Transverse colon (tissue), 4 donors: ENCODE data around the gene HSD17B7. TPM values are rescaled to one million over a fixed set of nuclear protein-coding genes. Genes with fewer than 3 reads are reported as not detected.
A peak's percentile ranks its signal among the peaks of the same experiment; 100 is the strongest.
"Not testable (repeated sequence)": the region's sequence is repeated elsewhere in the genome, so short reads cannot be mapped to it uniquely, and the experiment has no call there.

Experiments
- DNase-seq: peaks from one replicate; pipeline ENCODE4 v3.0.0-alpha.2; 2019
- H3K27ac ChIP-seq, 4 donors: fragments of 200-600 bp; sonication (generic); 2 replicates each; pipeline ENCODE4 v1.5.1; 2016 to 2018; ENCODE audit warnings: inconsistent platforms in 4 of 4
- H3K27me3 ChIP-seq: fragments of 200-600 bp; sonication (generic); 2 replicates; pipeline ENCODE4 v1.5.1; 2017; ENCODE audit warnings: inconsistent platforms
- H3K36me3 ChIP-seq, 4 donors: fragments of 200-600 bp; sonication (generic); 2 replicates each; pipeline ENCODE4 v1.5.1; 2017 to 2019; ENCODE audit warnings: inconsistent platforms in 4 of 4
- H3K4me1 ChIP-seq, 4 donors: fragments of 200-600 bp; sonication (generic); 2 replicates each; pipeline ENCODE4 v1.5.1; 2017 to 2020; ENCODE audit warnings: inconsistent platforms in 4 of 4
- H3K4me3 ChIP-seq, 4 donors: fragments of 200-600 bp; sonication (generic); 1 replicate in 1 of 4; 2 replicates in 3 of 4; pipeline versions ENCODE4 v1.5.1 to v1.6.1; 2017 to 2019; ENCODE audit warnings: inconsistent platforms in 4 of 4
- H3K9me3 ChIP-seq, 2 donors: fragments of 200-600 bp; sonication (generic); 2 replicates each; pipeline ENCODE4 v1.5.1; 2017 to 2019; ENCODE audit warnings: inconsistent platforms in 2 of 2
- EP300 ChIP-seq: sonication (generic); formaldehyde crosslinking; IDR thresholded peaks from one replicate; pipeline ENCODE4 v1.6.1; 2017; ENCODE audit warnings: antibody characterized with exemption, low read depth
- POLR2A ChIP-seq: fragments of 450-650 bp; IDR thresholded peaks from one replicate; pipeline ENCODE4 v1.6.1; 2016; ENCODE audit warnings: antibody characterized with exemption, mild to moderate bottlenecking, moderate library complexity
- POLR2AphosphoS5 ChIP-seq, 3 donors: sonication (generic); formaldehyde crosslinking; IDR thresholded peaks; one replicate each; pipeline ENCODE4 v1.6.1; 2016; ENCODE audit warnings: antibody characterized with exemption in 3 of 3
- WGBS, 2 donors: methylation state at CpG; one replicate each; pipeline ENCODE4 v1.1.5; 2018; ENCODE audit warnings: low coverage in 1 of 2; 5-methylcytosine and 5-hydroxymethylcytosine counted together
- in situ Hi-C, 4 donors: fragments of 200-750 bp; cut with MboI; loops; one replicate each; pipeline versions ENCODE4 v1.15.0 to v1.15.1; 2017; ENCODE audit warnings: low sequenced_read_pairs in 3 of 4, low pct_ligation_motif_present in 1 of 4, low pct_unique_long_range_greater_than_20kb in 1 of 4
- intact Hi-C: fragments of 100-400 bp; cut with DNase I; formaldehyde crosslinking; loops from one replicate; pipeline ENCODE4 v1.15.1; 2023; ENCODE audit warnings: low total_unique reads
- total RNA-seq, 4 donors: library from RNA; depleted of rRNA; stranded (reverse); fragments of >200 nt; gene quantifications; one replicate each; pipeline ENCODE4 v1.1.0, GENCODE V29; 2016
- TF ChIP-seq, protein P1 (sequence below), 5 experiments: fragments of 200-600 bp in 3 of 5; fragments of 450-650 bp in 2 of 5; sonication (generic) in 3 of 5; IDR thresholded peaks; 1 replicate in 2 of 5; 2 replicates in 3 of 5; pipeline ENCODE4 v1.5.1; 2016 to 2017; ENCODE audit warnings: antibody characterized with exemption in 5 of 5, inconsistent platforms in 3 of 5, mild to moderate bottlenecking in 2 of 5, moderate library complexity in 1 of 5

Gene HSD17B7, protein sequence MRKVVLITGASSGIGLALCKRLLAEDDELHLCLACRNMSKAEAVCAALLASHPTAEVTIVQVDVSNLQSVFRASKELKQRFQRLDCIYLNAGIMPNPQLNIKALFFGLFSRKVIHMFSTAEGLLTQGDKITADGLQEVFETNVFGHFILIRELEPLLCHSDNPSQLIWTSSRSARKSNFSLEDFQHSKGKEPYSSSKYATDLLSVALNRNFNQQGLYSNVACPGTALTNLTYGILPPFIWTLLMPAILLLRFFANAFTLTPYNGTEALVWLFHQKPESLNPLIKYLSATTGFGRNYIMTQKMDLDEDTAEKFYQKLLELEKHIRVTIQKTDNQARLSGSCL
- total RNA-seq: 100 to 1,000 TPM in 1 of 4 donors, 10 to 100 TPM in 3; 13.1 to 129 (median 17.5) TPM

DNA sequence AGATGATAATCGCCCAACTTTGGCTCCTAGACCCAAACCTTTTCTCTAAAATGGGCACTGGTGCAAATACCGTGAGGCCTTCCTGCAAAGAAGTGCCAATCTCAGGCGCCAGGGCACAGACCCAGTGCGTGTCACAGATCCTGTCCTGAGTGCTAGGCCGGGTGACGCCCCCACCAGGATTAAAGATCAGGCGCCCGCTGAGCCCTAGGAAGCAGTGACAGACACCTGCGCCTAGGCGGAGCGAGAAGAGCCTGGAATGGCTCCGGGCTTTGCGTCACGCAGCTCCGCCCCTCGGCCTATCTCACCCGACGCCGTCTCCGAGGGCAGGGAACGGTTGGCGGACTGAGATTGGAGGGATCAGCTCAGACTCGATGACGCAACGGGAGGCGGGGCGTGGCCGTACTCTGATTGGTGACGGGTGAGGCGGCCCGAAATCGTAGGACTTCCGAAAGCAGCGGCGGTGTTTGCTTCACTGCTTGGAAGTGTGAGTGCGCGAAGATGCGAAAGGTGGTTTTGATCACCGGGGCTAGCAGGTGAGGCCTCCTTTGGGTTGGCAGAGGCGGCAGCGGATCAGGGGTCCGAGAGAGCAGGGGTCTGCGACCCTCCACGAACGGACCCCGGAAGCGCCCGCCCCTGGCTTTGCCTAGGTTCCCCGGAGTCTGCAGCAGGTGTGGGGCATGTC lies at the start of gene HSD17B7:
Gene HSD17B7, plus strand, starts transcription at position 400 of the 682 bp plus-strand sequence. Its CDS starts 99 bp downstream, at position 499.
- H3K4me1 ChIP-seq, H3K9me3 ChIP-seq, H3K27me3 ChIP-seq, intact Hi-C loops, H3K36me3 ChIP-seq: not testable (repeated sequence)
- Histone ChIP-seq H3K27ac (peak within 1 kb of the TSS; percentile 86 to 91 (median 89)), H3K4me3 (peak within 1 kb of the TSS; percentile 24 to 60 (median 38))
- in situ Hi-C loops: loop anchor here in 2 of 4 donors (25.0 kb wide), 1 partner anchor 178 kb away; no protein-coding TSS in a partner anchor
- WGBS, 2 donors: 19% methylated on average over 2 of the region's 49 CpGs; no CpG with 5 or more reads in 1 of the 2 donors
- DNase-seq: peak; percentile 86
- TF ChIP-seq POLR2A (peak; percentile 63), POLR2AphosphoS5 (IDR thresholded peaks at IDR 0.05) (peak; percentile 9 to 44 (median 40))
- TF ChIP-seq, protein P1, sequence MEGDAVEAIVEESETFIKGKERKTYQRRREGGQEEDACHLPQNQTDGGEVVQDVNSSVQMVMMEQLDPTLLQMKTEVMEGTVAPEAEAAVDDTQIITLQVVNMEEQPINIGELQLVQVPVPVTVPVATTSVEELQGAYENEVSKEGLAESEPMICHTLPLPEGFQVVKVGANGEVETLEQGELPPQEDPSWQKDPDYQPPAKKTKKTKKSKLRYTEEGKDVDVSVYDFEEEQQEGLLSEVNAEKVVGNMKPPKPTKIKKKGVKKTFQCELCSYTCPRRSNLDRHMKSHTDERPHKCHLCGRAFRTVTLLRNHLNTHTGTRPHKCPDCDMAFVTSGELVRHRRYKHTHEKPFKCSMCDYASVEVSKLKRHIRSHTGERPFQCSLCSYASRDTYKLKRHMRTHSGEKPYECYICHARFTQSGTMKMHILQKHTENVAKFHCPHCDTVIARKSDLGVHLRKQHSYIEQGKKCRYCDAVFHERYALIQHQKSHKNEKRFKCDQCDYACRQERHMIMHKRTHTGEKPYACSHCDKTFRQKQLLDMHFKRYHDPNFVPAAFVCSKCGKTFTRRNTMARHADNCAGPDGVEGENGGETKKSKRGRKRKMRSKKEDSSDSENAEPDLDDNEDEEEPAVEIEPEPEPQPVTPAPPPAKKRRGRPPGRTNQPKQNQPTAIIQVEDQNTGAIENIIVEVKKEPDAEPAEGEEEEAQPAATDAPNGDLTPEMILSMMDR (IDR thresholded peaks at IDR 0.05): peak in 3 of 5 experiments; percentile 7 to 48 (median 41)

DNA sequence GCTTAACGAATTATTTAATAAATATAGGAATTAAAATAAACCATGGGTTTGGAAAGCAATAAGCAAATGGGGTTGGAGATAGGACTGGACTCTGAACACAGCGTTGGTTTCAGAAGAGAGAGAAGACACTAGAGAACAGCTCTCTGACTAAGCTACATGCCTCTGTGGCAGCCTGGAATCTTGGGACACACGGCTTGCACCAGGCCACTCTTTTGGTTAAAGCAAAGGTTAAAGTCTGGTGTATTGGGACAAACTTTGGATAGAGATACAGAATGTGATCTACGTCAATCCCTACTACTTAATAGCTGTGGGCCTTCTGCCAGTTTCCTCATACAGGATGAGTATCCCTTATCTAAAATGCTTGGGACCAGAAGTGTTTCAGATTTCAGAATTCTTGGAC lies 49.7 kb upstream of the HSD17B7 start:
- Histone ChIP-seq H3K4me3 (no peak overlapping the region), H3K27ac (peak overlapping the region in 3 of 4 donors; percentile 24 to 64 (median 31)), H3K36me3 (no peaks in the 10 kb centered on the region), H3K9me3 (no peaks in the 10 kb centered on the region), H3K27me3 (no peaks in the 10 kb centered on the region), H3K4me1 (peaks cover 0 to 23% (median 6%) of the 10 kb centered on the region in 4 donors)
- WGBS, 2 donors: 31 to 32% methylated on average over 4 of the region's 4 CpGs
- in situ Hi-C loops (no loop called here), intact Hi-C loops (no loop called here)
- TF ChIP-seq EP300: no peak
- TF ChIP-seq, protein P1 (IDR thresholded peaks at IDR 0.05): no peak
- peak in 1 of 3 donors; percentile 38 for TF ChIP-seq POLR2AphosphoS5 (IDR thresholded peaks at IDR 0.05)
- no peak for TF ChIP-seq POLR2A
- DNase-seq: peak; percentile 63

DNA sequence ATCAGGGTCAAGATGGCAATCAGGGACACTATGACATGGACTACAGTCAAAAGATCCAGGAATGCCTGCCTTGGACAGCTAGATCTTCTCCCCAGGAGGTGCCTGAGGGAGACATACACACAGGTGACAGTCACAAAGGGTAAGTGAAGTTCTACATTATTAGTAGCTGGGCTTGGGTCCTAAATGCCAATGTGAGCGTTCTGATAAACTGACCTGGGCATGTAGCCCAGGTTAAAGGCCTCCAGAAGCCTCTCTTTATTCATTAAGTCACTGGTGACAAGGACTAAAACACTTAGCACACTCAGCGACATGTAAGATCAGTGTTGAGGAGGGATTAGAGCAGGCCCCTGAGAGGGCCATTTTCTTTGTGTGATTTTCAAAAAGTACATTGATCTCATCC lies 48.9 kb upstream of the HSD17B7 start:
- no peak for DNase-seq
- in situ Hi-C loops: no loop called here
- Histone ChIP-seq H3K4me3 (no peak overlapping the region), H3K4me1 (peaks cover 0 to 18% (median 4%) of the 10 kb centered on the region in 4 donors), H3K9me3 (no peaks in the 10 kb centered on the region), H3K27me3 (no peaks in the 10 kb centered on the region), H3K27ac (peak overlapping the region in 2 of 4 donors; percentile 2 to 25), H3K36me3 (no peaks in the 10 kb centered on the region)
- intact Hi-C loops: no loop called here
- WGBS, 2 donors: 86% methylated on average over 2 of the region's 2 CpGs; no CpG with 5 or more reads in 1 of the 2 donors
- TF ChIP-seq EP300 (no peak), POLR2A (no peak), POLR2AphosphoS5 (IDR thresholded peaks at IDR 0.05) (no peak)
- TF ChIP-seq, protein P1 (IDR thresholded peaks at IDR 0.05): no peak

DNA sequence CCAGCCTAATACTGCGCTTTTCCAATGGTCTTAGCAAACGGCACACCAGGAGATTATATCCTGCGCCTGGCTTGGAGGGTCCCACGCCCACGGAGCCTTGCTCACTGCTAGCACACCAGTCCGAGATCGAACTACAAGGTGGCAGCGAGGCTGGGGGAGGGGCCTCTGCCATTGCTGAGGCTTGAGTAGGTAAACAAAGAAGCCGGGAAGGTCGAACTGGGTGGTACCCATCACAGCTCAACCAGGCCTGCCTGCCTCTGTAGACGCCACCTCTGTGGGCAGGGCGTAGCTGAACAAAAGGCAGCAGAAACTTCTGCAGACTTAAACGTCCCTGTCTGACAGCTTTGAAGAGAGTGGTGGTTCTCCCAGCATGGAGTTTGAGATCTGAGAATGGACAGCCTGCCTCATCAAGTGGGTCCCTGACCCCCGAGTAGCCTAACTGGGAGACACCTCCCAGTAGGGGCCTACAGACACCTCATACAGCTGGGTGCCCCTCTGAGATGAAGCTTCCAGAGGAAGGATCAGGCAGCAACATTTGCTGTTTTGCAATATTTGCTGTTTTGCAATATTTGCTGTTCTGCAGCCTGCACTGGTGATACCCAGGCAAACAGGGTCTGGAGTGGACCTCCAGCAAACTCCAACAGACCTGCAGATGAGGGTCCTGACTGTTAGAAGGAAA lies 44.1 kb upstream of the HSD17B7 start:
- 95% methylated on average over 14 of the region's 14 CpGs; no CpG with 5 or more reads in 1 of the 2 donors for WGBS, 2 donors
- intact Hi-C loops, H3K4me1 ChIP-seq, DNase-seq, H3K27ac ChIP-seq, H3K36me3 ChIP-seq, H3K27me3 ChIP-seq, H3K4me3 ChIP-seq, in situ Hi-C loops, H3K9me3 ChIP-seq: not testable (repeated sequence)
